HL-60 (cell line): ENCODE results near the gene AGBL4.

ENCODE experiments used
- CTCF ChIP-seq: IDR thresholded peaks from one replicate; pipeline ENCODE4 v1.5.1; 2011; ENCODE audit warnings: low read length, control low read depth, inconsistent platforms; ENCODE audit not compliant: insufficient read depth
- GABPA ChIP-seq: IDR thresholded peaks from 2 replicates; pipeline ENCODE4 v1.6.1; 2012; ENCODE audit warnings: low read depth
- POLR2AphosphoS5 ChIP-seq: IDR thresholded peaks from 2 replicates; pipeline ENCODE4 v1.6.1; 2012; ENCODE audit warnings: low read depth
- REST ChIP-seq: IDR thresholded peaks from 2 replicates; pipeline ENCODE4 v1.6.1; 2012; ENCODE audit warnings: low read depth; ENCODE audit not compliant: insufficient replicate concordance

GRCh38 chr1:48643193-48643592, 1380.6 kb downstream of the AGBL4 start:
- TF ChIP-seq CTCF (no peak), POLR2AphosphoS5 (no peak), GABPA (no peak), REST (no peak)
